Activated naive CD4-positive, alpha-beta T cell treated with anti-CD3 and anti-CD28 coated beads, Interleukin-2, amount 10 ng/mL, durations not matched to agents 7 days and 5 days (primary cell): ENCODE results near the gene TMEM126B.
"Not testable (repeated sequence)": the region's sequence is repeated elsewhere in the genome, so short reads cannot be mapped to it uniquely, and the experiment has no call there.

Source experiments
- CTCF ChIA-PET: fragments of 350-600 bp; sonication (Branson Sonifier 250); formaldehyde crosslinking; loops from one replicate; lab custom pipeline; 2021; ENCODE audit warnings: antibody characterized with exemption; lab: Charles Lee
- DNase-seq: peaks from one replicate; pipeline ENCODE4 v3.0.0-alpha.2; 2020
- H3K27ac Mint-ChIP-seq: one replicate; pipeline ENCODE4 v1.8.0; 2021; ENCODE audit warnings: mild to moderate bottlenecking, moderate library complexity, mixed read lengths
- H3K27me3 Mint-ChIP-seq: one replicate; pipeline ENCODE4 v1.8.0; 2021; ENCODE audit warnings: mild to moderate bottlenecking, mixed read lengths
- H3K36me3 Mint-ChIP-seq: one replicate; pipeline ENCODE4 v1.8.0; 2021; ENCODE audit warnings: mixed read lengths
- H3K4me1 Mint-ChIP-seq: one replicate; pipeline ENCODE4 v1.8.0; 2021; ENCODE audit warnings: mixed read lengths
- H3K4me3 Mint-ChIP-seq: one replicate; pipeline ENCODE4 v1.8.0; 2021; ENCODE audit warnings: mild to moderate bottlenecking, moderate library complexity, mixed read lengths
- H3K9me3 Mint-ChIP-seq: one replicate; pipeline ENCODE4 v1.8.0; 2021; ENCODE audit warnings: mixed read lengths

The TMEM126B gene

DNA sequence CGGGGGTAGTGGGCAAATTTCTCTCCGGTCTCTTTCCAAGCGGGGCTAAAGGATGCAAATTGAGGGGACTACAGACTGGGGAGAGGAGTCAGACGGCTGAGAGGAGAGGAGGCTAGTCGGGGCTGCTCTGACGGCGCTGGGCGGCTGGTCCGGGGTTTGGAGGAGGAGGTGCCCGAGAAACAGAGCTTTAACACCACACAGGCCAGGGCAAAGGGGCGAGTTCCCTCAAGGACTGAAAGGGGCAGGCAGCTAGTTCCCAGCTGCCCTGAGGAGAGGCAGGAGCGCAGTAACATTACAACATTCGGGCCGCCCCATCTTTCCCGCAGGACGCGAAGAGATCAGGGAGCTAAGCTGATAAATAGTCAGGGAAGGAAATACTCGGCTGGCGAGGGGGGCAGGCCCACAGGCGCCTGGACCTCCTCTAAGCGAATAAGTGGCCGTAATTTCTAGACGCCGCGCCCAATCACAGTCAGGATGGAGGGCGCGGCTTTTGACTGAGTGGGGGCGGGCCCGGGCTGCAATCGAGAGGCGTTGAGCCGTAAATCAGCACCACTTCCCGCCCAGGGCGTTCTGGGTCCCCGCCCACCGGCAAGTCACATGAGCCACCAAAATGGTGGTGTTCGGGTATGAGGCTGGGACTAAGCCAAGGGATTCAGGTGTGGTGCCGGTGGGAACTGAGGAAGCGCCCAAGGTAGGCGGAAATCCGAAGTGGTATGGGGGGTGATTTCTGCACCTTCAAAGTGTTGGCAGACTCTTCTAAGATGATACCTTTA lies at the start of gene TMEM126B:
TSS of gene TMEM126B (plus strand) at position 596 of the 773 bp plus-strand sequence. CDS start at position 611, 15 bp downstream.
- CTCF ChIA-PET: interaction anchor here (1.4 to 2.5 kb wide), 2 partner anchors 19 to 36 kb away, joined by 4 to 7 read pairs; partner anchors contain the start of genes CREBZF and TMEM126A
- Mint-ChIP-seq H3K36me3 (peaks cover 20% of the 10 kb centered on the region), H3K4me3 (peak within 1 kb of the TSS; percentile 97), H3K27ac (peak within 1 kb of the TSS; percentile 90), H3K9me3 (no peaks in the 10 kb centered on the region), H3K4me1 (peaks cover 44% of the 10 kb centered on the region), H3K27me3 (no peaks in the 10 kb centered on the region)
- peak; percentile 98 for DNase-seq

- Mint-ChIP-seq H3K4me3 (no peak overlapping the region), H3K36me3 (no peaks in the 10 kb centered on the region), H3K27me3 (no peaks in the 10 kb centered on the region), H3K27ac (no peak overlapping the region), H3K9me3 (peaks cover 2% of the 10 kb centered on the region), H3K4me1 (no peaks in the 10 kb centered on the region)
- no peak for DNase-seq
- CTCF ChIA-PET: no interaction called here
Measured at GRCh38 chr11:85582111-85582510, 46.3 kb upstream of the TMEM126B start.

GRCh38 chr11:85589373-85589772 lies 39.0 kb upstream of the TMEM126B start:
- H3K9me3 Mint-ChIP-seq: peaks cover 10% of the 10 kb centered on the region
- no peaks in the 10 kb centered on the region for H3K36me3 Mint-ChIP-seq
- CTCF ChIA-PET: no interaction called here
- H3K4me3 Mint-ChIP-seq: no peak overlapping the region
- H3K27ac Mint-ChIP-seq: no peak overlapping the region
- no peak for DNase-seq
- peaks cover 5% of the 10 kb centered on the region for H3K27me3 Mint-ChIP-seq
- no peaks in the 10 kb centered on the region for H3K4me1 Mint-ChIP-seq

DNA sequence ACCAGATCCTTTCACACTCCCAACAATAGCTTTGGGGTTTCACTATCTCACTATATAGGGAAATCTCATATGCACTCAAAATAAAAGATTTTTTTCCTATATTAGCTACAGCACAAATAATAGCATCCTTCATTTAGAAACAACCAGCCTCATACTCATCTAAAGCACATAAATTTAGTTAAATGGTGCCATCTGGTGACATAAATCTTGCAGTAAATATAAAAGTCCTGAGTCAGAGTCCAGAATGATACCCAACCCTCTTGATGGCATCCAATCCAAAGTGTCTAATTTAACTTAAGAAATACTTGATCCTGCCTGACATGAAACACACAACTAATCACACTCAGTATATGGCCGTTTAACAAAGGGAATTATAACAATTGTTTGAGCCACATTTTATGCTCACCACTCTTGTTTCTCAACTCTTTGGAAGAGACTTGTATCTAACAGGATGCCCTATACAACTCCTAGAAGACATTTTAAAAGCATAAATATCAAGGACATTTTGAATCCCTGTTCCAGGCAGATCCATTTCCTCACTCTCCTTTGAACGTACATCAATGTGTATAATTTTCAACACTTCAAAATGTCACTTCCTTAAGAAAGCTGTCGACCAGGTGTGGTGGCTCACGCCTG lies 37.4 kb upstream of the TMEM126B start:
- H3K27ac Mint-ChIP-seq: no peak overlapping the region
- no peaks in the 10 kb centered on the region for H3K4me1 Mint-ChIP-seq
- DNase-seq: no peak
- peaks cover 5% of the 10 kb centered on the region for H3K27me3 Mint-ChIP-seq
- no peaks in the 10 kb centered on the region for H3K36me3 Mint-ChIP-seq
- peaks cover 10% of the 10 kb centered on the region for H3K9me3 Mint-ChIP-seq
- no peak overlapping the region for H3K4me3 Mint-ChIP-seq
- CTCF ChIA-PET: no interaction called here

- H3K4me3 Mint-ChIP-seq: no peak overlapping the region
- no peak for DNase-seq
- no peak overlapping the region for H3K27ac Mint-ChIP-seq
- no peaks in the 10 kb centered on the region for H3K9me3 Mint-ChIP-seq
- H3K36me3 Mint-ChIP-seq: no peaks in the 10 kb centered on the region
- H3K27me3 Mint-ChIP-seq: peaks cover 5% of the 10 kb centered on the region
- CTCF ChIA-PET: interaction anchor here (0.7 to 2.0 kb wide), 3 partner anchors 259 to 1202 kb away, joined by 3 to 7 read pairs (median 3); partner anchors contain the start of gene CCDC83
- no peaks in the 10 kb centered on the region for H3K4me1 Mint-ChIP-seq
Measured at GRCh38 chr11:85595285-85595884, 33.0 kb upstream of the TMEM126B start.

DNA sequence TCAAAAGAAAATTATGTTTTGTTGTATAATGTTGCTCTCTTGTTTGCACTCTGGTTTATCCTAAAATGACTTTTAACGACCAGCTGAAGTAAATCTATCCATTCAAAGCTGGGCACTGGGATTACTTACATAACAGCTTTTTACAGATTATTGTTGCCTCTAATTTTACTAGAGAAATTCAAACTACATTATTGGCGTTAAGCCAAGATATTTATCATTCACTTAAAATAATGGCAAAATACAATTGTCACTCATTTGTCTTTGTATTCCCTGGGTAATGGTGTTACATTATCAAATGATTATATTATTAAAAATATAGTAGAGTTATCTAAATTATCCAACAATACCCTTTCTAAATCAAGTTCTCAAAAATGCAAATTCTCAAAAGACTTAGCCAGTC lies 31.5 kb upstream of the TMEM126B start:
- Mint-ChIP-seq H3K27me3 (peaks cover 5% of the 10 kb centered on the region), H3K4me3 (no peak overlapping the region), H3K4me1 (no peaks in the 10 kb centered on the region), H3K9me3 (no peaks in the 10 kb centered on the region), H3K27ac (no peak overlapping the region), H3K36me3 (no peaks in the 10 kb centered on the region)
- CTCF ChIA-PET: interaction anchor here (0.6 to 1.3 kb wide), 3 partner anchors 26 to 267 kb away, joined by 3 read pairs; no protein-coding TSS in a partner anchor
- no peak for DNase-seq

DNA sequence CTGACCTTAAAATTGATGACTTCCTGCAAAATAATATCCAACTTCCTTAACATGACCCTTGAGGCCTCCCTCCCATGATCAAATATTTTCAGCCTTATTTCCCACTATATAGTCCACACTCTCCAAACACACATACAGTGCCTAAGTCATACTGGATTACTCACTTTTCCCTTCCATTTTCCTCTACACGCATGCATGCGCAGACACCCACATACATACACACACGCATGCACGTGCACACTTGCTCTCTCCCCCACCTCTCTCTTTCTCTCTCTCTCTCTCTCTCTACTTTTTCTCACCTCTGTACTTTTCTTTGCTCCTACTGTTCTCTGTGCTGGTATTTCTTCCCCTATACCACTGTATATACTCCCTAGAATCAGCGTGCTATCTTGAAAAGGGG lies 29.3 kb upstream of the TMEM126B start:
- CTCF ChIA-PET: no interaction called here
- no peaks in the 10 kb centered on the region for H3K9me3 Mint-ChIP-seq
- no peaks in the 10 kb centered on the region for H3K4me1 Mint-ChIP-seq
- no peak for DNase-seq
- no peak overlapping the region for H3K4me3 Mint-ChIP-seq
- no peaks in the 10 kb centered on the region for H3K36me3 Mint-ChIP-seq
- H3K27ac Mint-ChIP-seq: no peak overlapping the region
- H3K27me3 Mint-ChIP-seq: no peaks in the 10 kb centered on the region

GRCh38 chr11:85602526-85603213 lies 25.7 kb upstream of the TMEM126B start:
- CTCF ChIA-PET: interaction anchor here (0.6 to 1.0 kb wide), 2 partner anchors 277 to 426 kb away, joined by 3 to 4 read pairs; no protein-coding TSS in a partner anchor
- H3K4me1 Mint-ChIP-seq: no peaks in the 10 kb centered on the region
- no peaks in the 10 kb centered on the region for H3K36me3 Mint-ChIP-seq
- H3K27me3 Mint-ChIP-seq: no peaks in the 10 kb centered on the region
- H3K27ac Mint-ChIP-seq: no peak overlapping the region
- DNase-seq: no peak
- no peaks in the 10 kb centered on the region for H3K9me3 Mint-ChIP-seq
- H3K4me3 Mint-ChIP-seq: no peak overlapping the region

DNA sequence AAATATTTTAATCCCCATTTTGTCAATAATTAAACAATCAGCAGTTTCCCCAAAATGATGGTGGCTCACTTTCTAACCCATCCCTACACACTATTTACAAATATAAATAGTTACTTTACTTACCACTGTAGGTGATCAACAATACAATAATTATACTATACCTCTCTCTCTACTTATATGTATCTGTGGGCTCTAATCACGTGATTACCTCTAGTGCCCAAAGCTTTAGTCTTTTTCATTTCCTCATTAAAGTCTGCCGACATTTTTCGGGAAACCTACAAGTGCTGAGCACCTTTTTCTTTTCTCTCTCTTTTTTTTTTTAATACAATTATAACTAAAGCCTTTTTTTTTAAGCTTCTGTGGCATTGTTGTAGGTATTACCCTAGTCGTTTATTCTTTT lies 25.2 kb upstream of the TMEM126B start:
- CTCF ChIA-PET: interaction anchor here (0.6 to 1.0 kb wide), 2 partner anchors 277 to 425 kb away, joined by 3 to 4 read pairs; no protein-coding TSS in a partner anchor
- Mint-ChIP-seq H3K4me1 (no peaks in the 10 kb centered on the region), H3K9me3 (no peaks in the 10 kb centered on the region), H3K27ac (no peak overlapping the region), H3K4me3 (no peak overlapping the region), H3K27me3 (no peaks in the 10 kb centered on the region), H3K36me3 (no peaks in the 10 kb centered on the region)
- no peak for DNase-seq

DNA sequence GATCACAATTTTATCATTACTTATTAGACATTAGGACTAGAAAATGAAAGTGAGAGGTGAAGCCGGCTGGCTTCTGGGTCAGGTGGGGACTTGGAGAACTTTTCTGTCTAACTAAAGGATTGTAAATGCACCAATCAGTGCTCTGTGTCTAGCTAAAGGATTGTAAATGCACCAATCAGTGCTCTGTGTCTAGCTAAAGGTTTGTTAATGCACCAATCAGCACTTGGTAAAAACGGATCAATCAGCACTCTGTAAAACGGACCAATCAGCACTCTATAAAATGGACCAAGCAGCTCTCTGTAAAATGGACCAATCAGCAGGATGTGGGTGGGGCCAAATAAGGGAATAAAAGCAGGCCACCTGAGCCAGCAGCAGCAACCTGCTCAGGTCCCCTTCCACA lies 22.2 kb upstream of the TMEM126B start:
- not testable (repeated sequence) for H3K9me3 Mint-ChIP-seq, DNase-seq

DNA sequence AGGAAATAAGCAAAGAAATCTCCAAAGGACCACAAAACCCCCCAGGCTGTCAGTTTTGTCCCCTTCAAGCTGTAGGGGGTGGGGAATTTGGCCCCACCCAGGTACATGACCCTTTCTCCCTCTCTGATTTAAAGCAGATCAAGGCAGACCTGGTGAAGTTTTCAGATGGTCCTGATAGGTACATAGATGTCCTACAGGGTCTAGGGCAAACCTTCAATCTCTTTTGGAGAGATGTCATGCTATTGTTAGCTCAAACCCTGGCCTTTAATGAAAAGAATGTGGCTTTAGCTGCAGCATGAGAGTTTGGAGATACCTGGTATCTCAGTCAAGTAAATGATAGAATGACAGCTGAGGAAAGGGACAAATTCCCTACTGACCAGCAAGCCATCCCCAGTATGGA lies 19.8 kb upstream of the TMEM126B start:
- H3K4me1 Mint-ChIP-seq, DNase-seq, CTCF ChIA-PET, H3K27me3 Mint-ChIP-seq, H3K4me3 Mint-ChIP-seq, H3K36me3 Mint-ChIP-seq, H3K9me3 Mint-ChIP-seq, H3K27ac Mint-ChIP-seq: not testable (repeated sequence)

More for the DNA sequence above, 22.2 kb upstream of the TMEM126B start:
- H3K27me3 Mint-ChIP-seq, H3K4me3 Mint-ChIP-seq, H3K36me3 Mint-ChIP-seq, CTCF ChIA-PET, H3K4me1 Mint-ChIP-seq, H3K27ac Mint-ChIP-seq: not testable (repeated sequence)

- H3K4me3 Mint-ChIP-seq, H3K27me3 Mint-ChIP-seq, CTCF ChIA-PET, H3K9me3 Mint-ChIP-seq, DNase-seq, H3K4me1 Mint-ChIP-seq, H3K27ac Mint-ChIP-seq, H3K36me3 Mint-ChIP-seq: not testable (repeated sequence)
Measured at GRCh38 chr11:85609286-85609685, 19.1 kb upstream of the TMEM126B start.

- H3K36me3 Mint-ChIP-seq, CTCF ChIA-PET, H3K4me3 Mint-ChIP-seq, DNase-seq, H3K9me3 Mint-ChIP-seq, H3K4me1 Mint-ChIP-seq, H3K27ac Mint-ChIP-seq, H3K27me3 Mint-ChIP-seq: not testable (repeated sequence)
Measured at GRCh38 chr11:85611643-85612042, 16.8 kb upstream of the TMEM126B start.

- CTCF ChIA-PET: interaction anchor here (0.7 kb wide), 1 partner anchor 252 kb away, joined by 3 read pairs; no protein-coding TSS in a partner anchor
- DNase-seq: no peak
- H3K27ac Mint-ChIP-seq: no peak overlapping the region
Measured at GRCh38 chr11:85619499-85619898, 8.9 kb upstream of the TMEM126B start.

More at GRCh38 chr11:85619499-85619898, 8.9 kb upstream of the TMEM126B start:
- no peaks in the 10 kb centered on the region for H3K4me1 Mint-ChIP-seq
- no peaks in the 10 kb centered on the region for H3K27me3 Mint-ChIP-seq
- H3K9me3 Mint-ChIP-seq: no peaks in the 10 kb centered on the region
- no peak overlapping the region for H3K4me3 Mint-ChIP-seq
- no peaks in the 10 kb centered on the region for H3K36me3 Mint-ChIP-seq
